HepG2 (cell line): ENCODE results near the gene HNRNPA1. TPM values are rescaled to one million over a fixed set of nuclear protein-coding genes. Genes with fewer than 3 reads are reported as not detected.
A peak's percentile ranks its signal among the peaks of the same experiment; 100 is the strongest.

Source experiments
- ATF6 ChIP-seq: sonication (generic); formaldehyde crosslinking; conservative IDR thresholded peaks from 2 replicates; pipeline ENCODE4 v1.4.0; 2020; ENCODE audit warnings: missing genetic modification reagents
- ELF3 ChIP-seq: IDR thresholded peaks from 2 replicates; pipeline ENCODE4 v1.6.1; 2016; ENCODE audit warnings: missing genetic modification reagents, missing compliant biosample characterization
- POLR2G ChIP-seq: fragments of 200-400 bp; formaldehyde crosslinking; IDR thresholded peaks from 2 replicates; pipeline ENCODE4 v1.6.1; 2018; ENCODE audit warnings: mild to moderate bottlenecking, low read depth, low read length, moderate library complexity
- RARA ChIP-seq: IDR thresholded peaks from 2 replicates; pipeline ENCODE4 v1.6.1; 2016; ENCODE audit warnings: missing genetic modification reagents, missing compliant biosample characterization
- RCOR2 ChIP-seq: IDR thresholded peaks from 2 replicates; pipeline ENCODE4 v1.6.1; 2016; ENCODE audit warnings: missing biosample characterization, missing genetic modification reagents
- SNAPC2 ChIP-seq: sonication (generic); formaldehyde crosslinking; IDR thresholded peaks from 2 replicates; pipeline ENCODE4 v1.8.1; 2022; ENCODE audit warnings: mild to moderate bottlenecking, missing genetic modification reagents
- ZBTB20 ChIP-seq: sonication (generic); formaldehyde crosslinking; IDR thresholded peaks from 2 replicates; pipeline ENCODE4 v1.8.1; 2023; ENCODE audit warnings: missing genetic modification reagents, low read depth, mild to moderate bottlenecking, borderline replicate concordance
- ZC3H13 ChIP-seq: sonication (generic); formaldehyde crosslinking; IDR thresholded peaks from 2 replicates; pipeline ENCODE4 v1.8.1; 2023; ENCODE audit warnings: mild to moderate bottlenecking, missing genetic modification reagents, moderate library complexity
- ZMYM2 ChIP-seq: sonication (generic); formaldehyde crosslinking; IDR thresholded peaks from 2 replicates; pipeline ENCODE4 v1.8.0; 2022; ENCODE audit warnings: mild to moderate bottlenecking, missing genetic modification reagents
- ZNF142 ChIP-seq: sonication (generic); formaldehyde crosslinking; IDR thresholded peaks from 2 replicates; pipeline ENCODE4 v1.4.0; 2020; ENCODE audit warnings: missing genetic modification reagents
- ZNF264 ChIP-seq: sonication (generic); formaldehyde crosslinking; IDR thresholded peaks from 2 replicates; pipeline ENCODE4 v1.4.0; 2020; ENCODE audit warnings: missing genetic modification reagents
- ZNF652 ChIP-seq: IDR thresholded peaks from 2 replicates; pipeline ENCODE4 v1.6.1; 2016; ENCODE audit warnings: low read depth, borderline replicate concordance
- ZNF776 ChIP-seq: sonication (generic); formaldehyde crosslinking; IDR thresholded peaks from 2 replicates; pipeline ENCODE4 v1.4.0; 2020; ENCODE audit warnings: mild to moderate bottlenecking, missing genetic modification reagents
- ZNF792 ChIP-seq: IDR thresholded peaks from 2 replicates; pipeline ENCODE4 v1.6.1; 2016
- polyA plus RNA-seq, 8 experiments: library from polyadenylated mRNA; depleted of rRNA in 3 of 8; stranded (reverse) in 7 of 8; unstranded in 1 of 8; fragments of >200 nt; fragmentation: Illumina TruSeq in 4 of 8; extraction: Trizol in 4 of 8; gene quantifications; 2 replicates each; pipeline versions ENCODE4 v1.2.1 to v1.2.3, GENCODE V29; 2011 to 2016; ENCODE audit warnings: low read depth in 4 of 8, missing spikeins in 1 of 8, mixed read lengths in 1 of 8; ENCODE audit not compliant: insufficient read depth in 1 of 8
- total RNA-seq, 5 experiments: library from RNA; depleted of rRNA; stranded (reverse); fragments of >200 nt; fragmentation: Illumina TruSeq; extraction: Trizol; gene quantifications; 2 replicates each; pipeline ENCODE4 v1.2.3, GENCODE V29; 2016; ENCODE audit warnings: low read depth in 1 of 5
- TF ChIP-seq, protein P1 (sequence below): sonication (generic); formaldehyde crosslinking; IDR thresholded peaks from 2 replicates; pipeline ENCODE4 v1.8.0; 2022; ENCODE audit warnings: mild to moderate bottlenecking, missing genetic modification reagents; ENCODE audit not compliant: insufficient replicate concordance
- TF ChIP-seq, protein P2 (sequence below): sonication (generic); formaldehyde crosslinking; conservative IDR thresholded peaks from 2 replicates; pipeline ENCODE4 v1.8.1; 2023; ENCODE audit warnings: missing genetic modification reagents
- TF ChIP-seq, protein P3 (sequence below): sonication (generic); formaldehyde crosslinking; IDR thresholded peaks from 2 replicates; pipeline ENCODE4 v1.8.0; 2023; ENCODE audit warnings: mild to moderate bottlenecking, missing genetic modification reagents

The HNRNPA1 gene
- total and polyA plus RNA-seq, 2 of the 13 experiments (the other 11 are each of a cell fraction or from before 2014, with no cell fraction given): 535 to 1,820 TPM

DNA sequence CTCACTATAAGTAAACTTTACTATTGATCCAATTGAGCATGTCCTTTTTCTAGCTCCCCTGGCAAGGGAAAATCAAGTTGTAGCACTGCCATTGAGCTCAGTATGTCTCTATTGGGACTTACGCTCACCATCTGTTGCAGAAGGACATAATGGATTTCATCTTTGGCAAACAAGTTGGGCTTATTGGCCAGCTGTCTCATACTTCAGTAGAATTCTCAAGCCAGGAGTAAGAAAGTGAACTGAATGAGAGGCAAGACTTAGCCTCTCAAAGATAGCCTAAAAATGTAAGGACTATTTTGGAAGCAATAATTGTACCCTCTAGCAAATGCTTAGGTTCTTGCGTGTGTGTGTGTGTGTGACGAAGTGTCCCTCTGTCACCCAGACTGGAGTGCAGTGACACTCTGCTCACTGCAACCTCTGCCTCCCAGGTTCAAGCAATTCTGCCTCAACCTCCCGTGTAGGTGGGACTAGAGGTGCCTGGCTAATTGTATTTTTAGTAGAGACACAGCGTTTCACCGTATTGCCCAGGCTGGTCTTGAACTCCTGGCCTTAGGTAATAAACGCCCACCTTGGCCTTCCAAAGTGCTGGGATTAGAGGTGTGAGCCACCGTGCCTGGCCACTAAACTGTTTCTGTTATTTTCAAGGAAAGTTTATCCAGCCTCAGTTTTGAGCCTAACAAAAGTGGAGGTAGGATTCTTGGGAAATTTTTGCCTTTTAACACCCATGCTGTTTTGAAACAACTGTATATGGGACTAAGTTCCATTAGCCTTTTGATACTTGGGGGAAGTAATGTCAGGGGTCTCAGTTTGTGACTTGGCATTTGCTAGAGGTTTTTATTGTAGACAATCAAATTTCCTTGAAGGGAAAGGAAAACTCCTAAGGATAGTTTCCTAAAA lies 7.0 kb downstream of the HNRNPA1 start (continued):
- no peak for TF ChIP-seq RCOR2 (CRISPR knock-in tag)
- TF ChIP-seq, protein P1, sequence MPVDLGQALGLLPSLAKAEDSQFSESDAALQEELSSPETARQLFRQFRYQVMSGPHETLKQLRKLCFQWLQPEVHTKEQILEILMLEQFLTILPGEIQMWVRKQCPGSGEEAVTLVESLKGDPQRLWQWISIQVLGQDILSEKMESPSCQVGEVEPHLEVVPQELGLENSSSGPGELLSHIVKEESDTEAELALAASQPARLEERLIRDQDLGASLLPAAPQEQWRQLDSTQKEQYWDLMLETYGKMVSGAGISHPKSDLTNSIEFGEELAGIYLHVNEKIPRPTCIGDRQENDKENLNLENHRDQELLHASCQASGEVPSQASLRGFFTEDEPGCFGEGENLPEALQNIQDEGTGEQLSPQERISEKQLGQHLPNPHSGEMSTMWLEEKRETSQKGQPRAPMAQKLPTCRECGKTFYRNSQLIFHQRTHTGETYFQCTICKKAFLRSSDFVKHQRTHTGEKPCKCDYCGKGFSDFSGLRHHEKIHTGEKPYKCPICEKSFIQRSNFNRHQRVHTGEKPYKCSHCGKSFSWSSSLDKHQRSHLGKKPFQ (CRISPR knock-in tag): no peak
- TF ChIP-seq, protein P2, sequence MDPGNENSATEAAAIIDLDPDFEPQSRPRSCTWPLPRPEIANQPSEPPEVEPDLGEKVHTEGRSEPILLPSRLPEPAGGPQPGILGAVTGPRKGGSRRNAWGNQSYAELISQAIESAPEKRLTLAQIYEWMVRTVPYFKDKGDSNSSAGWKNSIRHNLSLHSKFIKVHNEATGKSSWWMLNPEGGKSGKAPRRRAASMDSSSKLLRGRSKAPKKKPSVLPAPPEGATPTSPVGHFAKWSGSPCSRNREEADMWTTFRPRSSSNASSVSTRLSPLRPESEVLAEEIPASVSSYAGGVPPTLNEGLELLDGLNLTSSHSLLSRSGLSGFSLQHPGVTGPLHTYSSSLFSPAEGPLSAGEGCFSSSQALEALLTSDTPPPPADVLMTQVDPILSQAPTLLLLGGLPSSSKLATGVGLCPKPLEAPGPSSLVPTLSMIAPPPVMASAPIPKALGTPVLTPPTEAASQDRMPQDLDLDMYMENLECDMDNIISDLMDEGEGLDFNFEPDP (CRISPR knock-in tag): no peak
- no peak for TF ChIP-seq ZNF142 (CRISPR knock-in tag)
- no peak for TF ChIP-seq ELF3 (CRISPR knock-in tag)
- no peak for TF ChIP-seq ZMYM2 (CRISPR knock-in tag)
- TF ChIP-seq, protein P3, sequence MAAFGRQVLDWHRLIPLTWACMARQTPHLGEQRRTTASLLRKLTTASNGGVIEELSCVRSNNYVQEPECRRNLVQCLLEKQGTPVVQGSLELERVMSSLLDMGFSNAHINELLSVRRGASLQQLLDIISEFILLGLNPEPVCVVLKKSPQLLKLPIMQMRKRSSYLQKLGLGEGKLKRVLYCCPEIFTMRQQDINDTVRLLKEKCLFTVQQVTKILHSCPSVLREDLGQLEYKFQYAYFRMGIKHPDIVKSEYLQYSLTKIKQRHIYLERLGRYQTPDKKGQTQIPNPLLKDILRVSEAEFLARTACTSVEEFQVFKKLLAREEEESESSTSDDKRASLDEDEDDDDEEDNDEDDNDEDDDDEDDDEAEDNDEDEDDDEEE: no peak
- no peak for TF ChIP-seq ZBTB20
- no peak for TF ChIP-seq ZNF264 (CRISPR knock-in tag)
- TF ChIP-seq ZNF792 (CRISPR knock-in tag): no peak
- no peak for TF ChIP-seq ATF6 (CRISPR knock-in tag)
- no peak for TF ChIP-seq ZC3H13
- no peak for TF ChIP-seq RARA (CRISPR knock-in tag)
- TF ChIP-seq SNAPC2 (CRISPR knock-in tag): no peak
- TF ChIP-seq ZNF652 (CRISPR knock-in tag): no peak
- no peak for TF ChIP-seq ZNF776 (CRISPR knock-in tag)
- TF ChIP-seq POLR2G: peak; percentile 77
